Endothelial cell of umbilical vein (primary cell): ENCODE results near the gene DYNC2H1.

Experiments used
- EZH2 ChIP-seq: IDR thresholded peaks from 2 replicates; pipeline ENCODE4 v1.6.1; 2012; ENCODE audit warnings: borderline replicate concordance, low read depth, mild to moderate bottlenecking, moderate library complexity, low read length, inconsistent platforms; ENCODE audit not compliant: severe bottlenecking
- MYC ChIP-seq: IDR thresholded peaks from one replicate; pipeline ENCODE4 v1.6.1; 2011; ENCODE audit warnings: mild to moderate bottlenecking, low read depth, low read length
- POLR2A ChIP-seq: IDR thresholded peaks from 2 replicates; pipeline ENCODE4 v1.6.1; 2012; ENCODE audit warnings: low read depth, mild to moderate bottlenecking, control low read depth, low read length
- TF ChIP-seq, protein P1 (sequence below), 2 donors: IDR thresholded peaks; 1 replicate in 1 of 2; 2 replicates in 1 of 2; pipeline ENCODE4 v1.5.1; 2011; ENCODE audit warnings: low read length in 2 of 2, mild to moderate bottlenecking in 2 of 2, moderate library complexity in 2 of 2, control low read depth in 1 of 2, inconsistent platforms in 1 of 2, low read depth in 1 of 2; ENCODE audit not compliant: insufficient read depth in 1 of 2; ENCODE audit errors: extremely low read depth in 1 of 2

DNA sequence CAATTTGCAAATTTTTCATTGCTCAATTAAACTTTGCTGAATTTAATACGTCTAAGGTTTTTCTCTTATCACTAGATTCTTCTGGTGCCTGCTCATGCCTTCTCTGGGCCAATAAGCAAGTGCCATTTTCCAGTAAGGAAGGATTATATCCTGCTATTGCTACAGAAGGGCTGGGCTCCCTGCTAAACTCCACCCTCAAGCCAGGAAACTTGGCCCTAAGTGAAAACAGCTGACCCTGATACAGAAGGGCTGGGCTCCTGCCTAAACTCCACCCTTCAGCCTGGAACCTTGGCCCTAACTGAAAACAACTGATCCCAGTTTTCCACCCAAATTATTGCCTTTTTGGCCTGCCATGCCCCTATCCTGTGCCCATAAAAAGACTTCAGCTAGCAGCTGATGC is 385.3 kb downstream of the DYNC2H1 start:
- TF ChIP-seq, protein P1, sequence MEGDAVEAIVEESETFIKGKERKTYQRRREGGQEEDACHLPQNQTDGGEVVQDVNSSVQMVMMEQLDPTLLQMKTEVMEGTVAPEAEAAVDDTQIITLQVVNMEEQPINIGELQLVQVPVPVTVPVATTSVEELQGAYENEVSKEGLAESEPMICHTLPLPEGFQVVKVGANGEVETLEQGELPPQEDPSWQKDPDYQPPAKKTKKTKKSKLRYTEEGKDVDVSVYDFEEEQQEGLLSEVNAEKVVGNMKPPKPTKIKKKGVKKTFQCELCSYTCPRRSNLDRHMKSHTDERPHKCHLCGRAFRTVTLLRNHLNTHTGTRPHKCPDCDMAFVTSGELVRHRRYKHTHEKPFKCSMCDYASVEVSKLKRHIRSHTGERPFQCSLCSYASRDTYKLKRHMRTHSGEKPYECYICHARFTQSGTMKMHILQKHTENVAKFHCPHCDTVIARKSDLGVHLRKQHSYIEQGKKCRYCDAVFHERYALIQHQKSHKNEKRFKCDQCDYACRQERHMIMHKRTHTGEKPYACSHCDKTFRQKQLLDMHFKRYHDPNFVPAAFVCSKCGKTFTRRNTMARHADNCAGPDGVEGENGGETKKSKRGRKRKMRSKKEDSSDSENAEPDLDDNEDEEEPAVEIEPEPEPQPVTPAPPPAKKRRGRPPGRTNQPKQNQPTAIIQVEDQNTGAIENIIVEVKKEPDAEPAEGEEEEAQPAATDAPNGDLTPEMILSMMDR (IDR thresholded peaks at IDR 0.05; ENCODE audit: extremely low read depth in 1 of 2, insufficient read depth in 1 of 2, low read depth in 1 of 2, low read length in 2 of 2) = no peak
- TF ChIP-seq POLR2A = no peak
- TF ChIP-seq EZH2 = no peak
- no peak for TF ChIP-seq MYC
